ENCODE results near the gene ZNF32.

The ZNF32 gene

DNA sequence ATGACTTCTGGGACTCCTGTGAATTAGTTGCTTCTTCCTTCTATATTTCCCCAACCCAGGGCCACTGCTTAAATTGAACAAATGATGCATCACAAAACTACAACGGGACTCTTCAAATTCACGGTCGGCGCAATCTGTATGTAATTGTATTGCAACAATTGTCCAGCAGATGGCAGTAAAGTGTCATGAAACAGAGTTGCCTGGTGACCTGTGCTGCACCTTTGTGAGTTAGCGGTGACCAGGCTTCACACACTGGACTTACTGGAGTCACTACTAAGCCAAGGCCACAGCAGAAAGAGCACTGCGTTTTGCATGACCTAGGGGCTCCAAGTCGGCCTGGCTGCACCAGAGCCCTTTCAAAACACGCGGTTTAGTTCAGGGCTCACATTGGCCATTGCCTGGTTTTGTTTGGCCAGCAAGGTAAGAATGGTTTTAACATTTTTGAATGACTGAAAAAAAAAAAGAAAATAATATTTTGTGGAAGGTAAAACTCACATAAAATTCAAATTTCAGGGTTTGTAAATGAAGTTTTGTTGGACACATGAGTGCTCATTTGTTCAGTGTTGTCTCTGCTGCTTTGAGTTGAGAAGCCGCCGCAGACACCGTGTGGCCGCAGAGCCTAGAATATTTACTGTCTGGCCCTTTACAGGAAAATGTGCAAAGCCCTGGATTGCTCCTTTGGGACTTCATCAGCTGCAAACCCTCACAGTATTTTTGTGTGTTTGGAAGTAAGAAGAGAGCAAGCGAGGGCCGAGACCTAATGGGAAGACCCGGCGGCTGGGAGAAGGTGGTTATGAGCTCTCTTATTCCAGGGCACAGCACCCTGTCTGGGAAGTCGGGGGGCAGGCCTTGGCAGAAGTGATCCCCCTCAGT lies 23.2 kb upstream of the ZNF32 start:
- Histone ChIP-seq H4K91ac (ENCODE audit: low read length) (peak overlapping the region; percentile 43), H3K4me3 (ENCODE audit: insufficient read depth in 1 of 2, low read depth in 1 of 2, low read length in 2 of 2) (no peak overlapping the region), H2BK120ac (ENCODE audit: low read depth, low read length) (no peak overlapping the region), H3K23ac (ENCODE audit: low read length in 2 of 2) (no peak overlapping the region), H3K36me3 (ENCODE audit: control insufficient read depth in 1 of 2, insufficient read depth in 2 of 2, low read depth in 1 of 2, low read length in 2 of 2) (no peaks in the 10 kb centered on the region), H3K27me3 (ENCODE audit: control insufficient read depth in 1 of 2, insufficient read depth in 1 of 2, low read length in 2 of 2) (peaks cover 9 to 36% of the 10 kb centered on the region in 2 experiments), H3K9ac (ENCODE audit: low read length) (no peak overlapping the region), H2AK5ac (ENCODE audit: low read length, severe bottlenecking) (no peak overlapping the region), H3K4ac (ENCODE audit: low read depth in 1 of 2, low read length in 2 of 2) (no peak overlapping the region), H3K4me1 (ENCODE audit: control insufficient read depth, insufficient read depth, low read depth, low read length) (peaks cover 13% of the 10 kb centered on the region), H2BK15ac (ENCODE audit: low read depth, poor library complexity, severe bottlenecking) (peak overlapping the region; percentile 15), H3K9me3 (ENCODE audit: control insufficient read depth, low read length) (peaks cover 7% of the 10 kb centered on the region), H4K8ac (ENCODE audit: low read length) (no peak overlapping the region), H3K18ac (ENCODE audit: low read depth in 1 of 2, low read length in 2 of 2) (peak overlapping the region; percentile 37 to 45), H3K14ac (ENCODE audit: low read length in 2 of 2) (no peak overlapping the region), H2BK5ac (ENCODE audit: low read depth, low read length, poor library complexity, severe bottlenecking) (no peak overlapping the region), H3K27ac (ENCODE audit: low read length, poor library complexity, severe bottlenecking) (no peak overlapping the region), H3K4me2 (ENCODE audit: low read length, poor library complexity, severe bottlenecking) (no peak overlapping the region), H2AFZ (ENCODE audit: low read depth, low read length) (no peak overlapping the region), H3K79me1 (replicated peaks; ENCODE audit: low read length, poor library complexity, severe bottlenecking) (no peaks in the 10 kb centered on the region), H2BK12ac (ENCODE audit: low read length in 2 of 2) (peak overlapping the region; percentile 44 to 51)
- WGBS: 36% methylated on average over 18 of the region's 18 CpGs
- DNase-seq: peak; percentile 73

- Histone ChIP-seq H2BK5ac (ENCODE audit: low read depth, low read length, poor library complexity, severe bottlenecking) (no peak overlapping the region), H2BK12ac (ENCODE audit: low read length in 2 of 2) (no peak overlapping the region), H3K14ac (ENCODE audit: low read length in 2 of 2) (no peak overlapping the region), H4K91ac (ENCODE audit: low read length) (no peak overlapping the region), H3K4ac (ENCODE audit: low read depth in 1 of 2, low read length in 2 of 2) (no peak overlapping the region), H3K18ac (ENCODE audit: low read depth in 1 of 2, low read length in 2 of 2) (no peak overlapping the region), H2BK15ac (ENCODE audit: low read depth, poor library complexity, severe bottlenecking) (no peak overlapping the region), H3K9me3 (ENCODE audit: control insufficient read depth, low read length) (no peaks in the 10 kb centered on the region), H3K4me1 (ENCODE audit: control insufficient read depth, insufficient read depth, low read depth, low read length) (peaks cover 13% of the 10 kb centered on the region), H3K4me2 (ENCODE audit: low read length, poor library complexity, severe bottlenecking) (no peak overlapping the region), H2BK120ac (ENCODE audit: low read depth, low read length) (no peak overlapping the region), H2AFZ (ENCODE audit: low read depth, low read length) (no peak overlapping the region), H3K4me3 (ENCODE audit: insufficient read depth in 1 of 2, low read depth in 1 of 2, low read length in 2 of 2) (no peak overlapping the region), H3K36me3 (ENCODE audit: control insufficient read depth in 1 of 2, insufficient read depth in 2 of 2, low read depth in 1 of 2, low read length in 2 of 2) (no peaks in the 10 kb centered on the region), H2AK5ac (ENCODE audit: low read length, severe bottlenecking) (no peak overlapping the region), H3K27me3 (ENCODE audit: control insufficient read depth in 1 of 2, insufficient read depth in 1 of 2, low read length in 2 of 2) (peaks cover 9 to 37% of the 10 kb centered on the region in 2 experiments), H3K79me1 (replicated peaks; ENCODE audit: low read length, poor library complexity, severe bottlenecking) (no peaks in the 10 kb centered on the region), H3K27ac (ENCODE audit: low read length, poor library complexity, severe bottlenecking) (no peak overlapping the region), H4K8ac (ENCODE audit: low read length) (no peak overlapping the region), H3K23ac (ENCODE audit: low read length in 2 of 2) (no peak overlapping the region), H3K9ac (ENCODE audit: low read length) (no peak overlapping the region)
- DNase-seq: no peak
- 84% methylated on average over 3 of the region's 3 CpGs for WGBS
These were observed 20.7 kb upstream of the ZNF32 start for GRCh38 chr10:43669386-43669785.

GRCh38 chr10:43667761-43668386 lies 19.2 kb upstream of the ZNF32 start:
- Histone ChIP-seq H3K18ac (ENCODE audit: low read depth in 1 of 2, low read length in 2 of 2) (no peak overlapping the region), H3K9ac (ENCODE audit: low read length) (peak overlapping the region; percentile 63), H3K9me3 (ENCODE audit: control insufficient read depth, low read length) (no peaks in the 10 kb centered on the region), H3K4ac (ENCODE audit: low read depth in 1 of 2, low read length in 2 of 2) (no peak overlapping the region), H3K27ac (ENCODE audit: low read length, poor library complexity, severe bottlenecking) (no peak overlapping the region), H3K4me2 (ENCODE audit: low read length, poor library complexity, severe bottlenecking) (peak overlapping the region; percentile 44), H4K8ac (ENCODE audit: low read length) (no peak overlapping the region), H2AK5ac (ENCODE audit: low read length, severe bottlenecking) (no peak overlapping the region), H2BK12ac (ENCODE audit: low read length in 2 of 2) (no peak overlapping the region), H2BK15ac (ENCODE audit: low read depth, poor library complexity, severe bottlenecking) (no peak overlapping the region), H3K4me1 (ENCODE audit: control insufficient read depth, insufficient read depth, low read depth, low read length) (peaks cover 13% of the 10 kb centered on the region), H3K23ac (ENCODE audit: low read length in 2 of 2) (no peak overlapping the region), H2BK5ac (ENCODE audit: low read depth, low read length, poor library complexity, severe bottlenecking) (no peak overlapping the region), H3K4me3 (ENCODE audit: insufficient read depth in 1 of 2, low read depth in 1 of 2, low read length in 2 of 2) (peak overlapping the region in 1 of 2 experiments; percentile 51), H2BK120ac (ENCODE audit: low read depth, low read length) (no peak overlapping the region), H3K27me3 (ENCODE audit: control insufficient read depth in 1 of 2, insufficient read depth in 1 of 2, low read length in 2 of 2) (peaks cover 9 to 37% of the 10 kb centered on the region in 2 experiments), H2AFZ (ENCODE audit: low read depth, low read length) (no peak overlapping the region), H4K91ac (ENCODE audit: low read length) (no peak overlapping the region), H3K36me3 (ENCODE audit: control insufficient read depth in 1 of 2, insufficient read depth in 2 of 2, low read depth in 1 of 2, low read length in 2 of 2) (no peaks in the 10 kb centered on the region), H3K79me1 (replicated peaks; ENCODE audit: low read length, poor library complexity, severe bottlenecking) (no peaks in the 10 kb centered on the region), H3K14ac (ENCODE audit: low read length in 2 of 2) (no peak overlapping the region)
- no peak for DNase-seq
- 86% methylated on average over 34 of the region's 36 CpGs for WGBS

DNA sequence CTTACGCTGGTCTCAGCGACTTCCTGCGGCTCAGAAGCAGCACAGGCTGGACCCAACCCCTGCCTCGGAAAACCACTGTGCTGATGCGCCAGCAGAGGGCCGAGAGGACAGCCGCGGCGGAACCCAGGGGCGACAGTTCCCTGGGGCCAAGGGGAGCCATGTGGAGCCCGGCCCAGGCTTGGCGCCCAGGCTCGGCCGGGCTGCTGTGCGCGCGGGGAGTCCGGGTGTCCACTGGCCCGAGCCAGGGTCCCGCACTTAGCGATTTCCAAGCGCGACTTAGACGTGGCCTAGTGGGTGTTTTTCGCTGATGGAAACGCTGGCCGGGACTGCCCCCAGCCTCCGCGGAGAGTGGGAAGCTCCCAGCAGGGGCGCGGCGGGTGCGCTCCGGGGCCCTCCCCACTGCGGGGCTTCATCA lies 18.6 kb upstream of the ZNF32 start:
- H3K23ac ChIP-seq (ENCODE audit: low read length in 2 of 2): no peak overlapping the region
- no peak overlapping the region for H3K18ac ChIP-seq (ENCODE audit: low read depth in 1 of 2, low read length in 2 of 2)
- DNase-seq: peak; percentile 37
- no peak overlapping the region for H4K8ac ChIP-seq (ENCODE audit: low read length)
- no peaks in the 10 kb centered on the region for H3K9me3 ChIP-seq (ENCODE audit: control insufficient read depth, low read length)
- H3K4me1 ChIP-seq (ENCODE audit: control insufficient read depth, insufficient read depth, low read depth, low read length): peaks cover 13% of the 10 kb centered on the region
- no peaks in the 10 kb centered on the region for H3K79me1 ChIP-seq (replicated peaks; ENCODE audit: low read length, poor library complexity, severe bottlenecking)
- no peak overlapping the region for H2BK120ac ChIP-seq (ENCODE audit: low read depth, low read length)
- no peak overlapping the region for H3K14ac ChIP-seq (ENCODE audit: low read length in 2 of 2)
- no peak overlapping the region for H2AFZ ChIP-seq (ENCODE audit: low read depth, low read length)
- H3K4ac ChIP-seq (ENCODE audit: low read depth in 1 of 2, low read length in 2 of 2): no peak overlapping the region
- H3K9ac ChIP-seq (ENCODE audit: low read length): peak overlapping the region; percentile 63
- H3K4me3 ChIP-seq (ENCODE audit: insufficient read depth in 1 of 2, low read depth in 1 of 2, low read length in 2 of 2): peak overlapping the region; percentile 38 to 51
- no peak overlapping the region for H2AK5ac ChIP-seq (ENCODE audit: low read length, severe bottlenecking)
- no peak overlapping the region for H2BK12ac ChIP-seq (ENCODE audit: low read length in 2 of 2)
- no peak overlapping the region for H2BK15ac ChIP-seq (ENCODE audit: low read depth, poor library complexity, severe bottlenecking)
- H3K27ac ChIP-seq (ENCODE audit: low read length, poor library complexity, severe bottlenecking): no peak overlapping the region
- H4K91ac ChIP-seq (ENCODE audit: low read length): no peak overlapping the region
- peaks cover 9 to 37% of the 10 kb centered on the region in 2 experiments for H3K27me3 ChIP-seq (ENCODE audit: control insufficient read depth in 1 of 2, insufficient read depth in 1 of 2, low read length in 2 of 2)
- no peaks in the 10 kb centered on the region for H3K36me3 ChIP-seq (ENCODE audit: control insufficient read depth in 1 of 2, insufficient read depth in 2 of 2, low read depth in 1 of 2, low read length in 2 of 2)
- no peak overlapping the region for H2BK5ac ChIP-seq (ENCODE audit: low read depth, low read length, poor library complexity, severe bottlenecking)
- peak overlapping the region; percentile 44 for H3K4me2 ChIP-seq (ENCODE audit: low read length, poor library complexity, severe bottlenecking)
- WGBS: 44% methylated on average over 35 of the region's 35 CpGs

Measured in mesenchymal stem cell (in vitro differentiated cells and primary cell).